ENCODE measurements around the gene ACAA2. TPM values are rescaled to one million over a fixed set of nuclear protein-coding genes. Genes with fewer than 3 reads are reported as not detected.
"Not testable (repeated sequence)": the region's sequence is repeated elsewhere in the genome, so short reads cannot be mapped to it uniquely, and the experiment has no call there.

The ACAA2 gene
- total RNA-seq, 1 experiment from 2014 or later: 112 TPM

DNA sequence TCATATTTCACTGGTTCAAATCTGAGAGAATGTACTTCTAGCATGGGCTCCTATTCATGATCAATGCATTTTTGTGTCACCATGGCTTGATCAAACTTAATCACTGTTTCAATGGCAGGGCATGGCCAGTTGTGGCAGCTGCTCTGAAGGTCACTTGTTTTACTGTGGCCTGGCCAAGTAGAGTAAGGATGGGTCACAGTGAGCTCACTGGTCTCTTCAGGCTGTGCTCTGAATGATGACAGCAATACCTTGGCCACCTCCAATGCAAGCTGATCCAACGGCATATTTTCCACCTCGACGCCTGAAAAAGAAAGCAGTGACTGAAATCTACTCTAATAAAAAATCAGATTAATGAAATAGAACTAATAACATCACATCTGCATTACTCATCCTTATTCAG, 29.7 kb downstream of the ACAA2 start:
- DNase-seq; H3K4me3 ChIP-seq (ENCODE audit: insufficient read depth, low read depth, low read length); H3K36me3 ChIP-seq (replicated peaks; ENCODE audit: control insufficient read depth, insufficient read depth, low read length); H3K27me3 ChIP-seq (ENCODE audit: control insufficient read depth, insufficient read depth, low read length): not testable (repeated sequence)

DNA sequence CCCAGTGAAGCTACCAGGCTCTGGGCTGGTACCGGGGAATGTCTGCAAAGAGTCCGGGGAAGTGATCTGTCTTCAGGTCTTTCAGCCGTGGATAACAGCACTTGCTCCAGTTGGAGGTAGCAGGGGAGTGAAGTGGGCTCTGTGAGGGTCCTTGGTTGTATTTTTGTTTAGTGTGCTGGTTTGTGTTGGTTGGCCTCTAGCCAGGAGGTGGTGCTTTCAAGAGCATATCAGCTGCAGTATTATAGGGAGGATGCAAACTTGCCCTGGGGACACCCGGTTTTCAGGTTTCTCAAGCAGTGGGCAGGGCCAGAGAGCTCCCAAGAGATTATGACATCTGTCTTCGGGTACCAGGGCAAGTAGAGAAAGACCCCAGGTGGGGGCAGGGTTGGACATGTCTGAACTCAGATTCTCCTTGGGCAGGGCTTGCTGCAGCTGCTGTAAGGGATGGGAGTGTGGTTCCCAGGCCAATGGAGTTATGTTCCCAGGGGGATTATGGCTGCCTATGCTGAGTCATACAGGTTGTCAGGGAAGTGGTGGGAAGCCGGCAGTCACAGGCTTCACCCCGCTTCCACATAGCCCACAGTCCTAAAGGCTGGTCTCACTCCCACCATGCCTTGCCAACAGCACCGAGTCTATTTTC, 34.4 kb downstream of the ACAA2 start:
- DNase-seq: no peak
- Histone ChIP-seq H3K4me3 (ENCODE audit: insufficient read depth, low read depth, low read length) (no peak overlapping the region), H3K27me3 (ENCODE audit: control insufficient read depth, insufficient read depth, low read length) (no peaks in the 10 kb centered on the region), H3K36me3 (replicated peaks; ENCODE audit: control insufficient read depth, insufficient read depth, low read length) (peaks cover 3% of the 10 kb centered on the region)

DNA sequence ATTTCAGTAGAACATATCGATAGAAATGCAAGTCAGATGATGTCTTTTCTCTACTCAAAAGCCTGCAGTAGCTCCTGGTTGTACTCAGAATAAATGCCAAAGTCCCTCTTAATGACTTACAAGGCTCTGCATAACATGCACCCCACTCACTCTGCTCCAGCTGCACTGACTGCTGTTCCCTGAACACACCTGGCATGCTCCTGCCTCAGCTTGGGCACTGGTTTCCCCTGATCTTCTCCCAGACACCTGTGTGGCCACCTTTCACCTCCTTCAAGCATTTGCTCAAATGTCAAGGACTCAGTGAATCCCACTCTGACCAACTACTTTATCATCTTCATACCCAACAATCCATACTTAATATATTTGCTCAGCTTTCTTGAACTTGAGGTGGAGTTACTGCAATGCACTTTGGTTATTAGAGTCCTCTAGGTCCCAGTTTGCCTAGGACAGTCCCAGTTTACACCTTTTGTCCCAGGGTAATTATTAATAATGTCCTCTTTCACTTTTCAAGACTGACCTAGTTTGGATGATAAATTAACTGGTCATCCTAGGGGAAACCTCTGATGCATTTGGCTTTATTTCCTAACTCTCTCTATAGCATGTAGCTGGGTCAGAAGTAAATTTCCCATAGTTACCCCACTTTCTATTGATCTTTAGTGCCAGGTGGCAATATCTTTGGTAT, 44.1 kb downstream of the ACAA2 start:
- Histone ChIP-seq H3K36me3 (replicated peaks; ENCODE audit: control insufficient read depth, insufficient read depth, low read length) (no peaks in the 10 kb centered on the region), H3K27me3 (ENCODE audit: control insufficient read depth, insufficient read depth, low read length) (no peaks in the 10 kb centered on the region; the same call in 1 of the 2 replicates), H3K4me3 (ENCODE audit: insufficient read depth, low read depth, low read length) (no peak overlapping the region)
- no peak for DNase-seq

DNA sequence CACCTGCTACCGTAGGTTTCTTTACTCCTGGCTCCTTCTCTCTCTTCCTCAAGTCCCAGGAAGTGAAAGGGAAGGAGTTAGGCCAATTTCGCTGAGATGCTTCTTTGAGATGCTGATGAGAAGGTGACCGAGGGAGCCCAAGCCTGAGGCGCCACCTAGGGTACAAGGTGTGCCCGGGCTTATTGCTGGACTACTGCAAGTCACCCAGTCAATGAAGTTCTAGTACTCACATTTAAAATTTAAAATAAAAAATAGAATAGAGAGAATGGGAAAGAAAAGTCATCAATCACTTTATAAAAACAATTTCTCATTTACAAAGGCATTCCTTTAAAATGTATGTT, 45.3 kb downstream of the ACAA2 start:
- Histone ChIP-seq H3K36me3 (replicated peaks; ENCODE audit: control insufficient read depth, insufficient read depth, low read length) (no peaks in the 10 kb centered on the region), H3K27me3 (ENCODE audit: control insufficient read depth, insufficient read depth, low read length) (no peaks in the 10 kb centered on the region; the same call in 1 of the 2 replicates), H3K4me3 (ENCODE audit: insufficient read depth, low read depth, low read length) (no peak overlapping the region)
- DNase-seq: peak; percentile 77

DNA sequence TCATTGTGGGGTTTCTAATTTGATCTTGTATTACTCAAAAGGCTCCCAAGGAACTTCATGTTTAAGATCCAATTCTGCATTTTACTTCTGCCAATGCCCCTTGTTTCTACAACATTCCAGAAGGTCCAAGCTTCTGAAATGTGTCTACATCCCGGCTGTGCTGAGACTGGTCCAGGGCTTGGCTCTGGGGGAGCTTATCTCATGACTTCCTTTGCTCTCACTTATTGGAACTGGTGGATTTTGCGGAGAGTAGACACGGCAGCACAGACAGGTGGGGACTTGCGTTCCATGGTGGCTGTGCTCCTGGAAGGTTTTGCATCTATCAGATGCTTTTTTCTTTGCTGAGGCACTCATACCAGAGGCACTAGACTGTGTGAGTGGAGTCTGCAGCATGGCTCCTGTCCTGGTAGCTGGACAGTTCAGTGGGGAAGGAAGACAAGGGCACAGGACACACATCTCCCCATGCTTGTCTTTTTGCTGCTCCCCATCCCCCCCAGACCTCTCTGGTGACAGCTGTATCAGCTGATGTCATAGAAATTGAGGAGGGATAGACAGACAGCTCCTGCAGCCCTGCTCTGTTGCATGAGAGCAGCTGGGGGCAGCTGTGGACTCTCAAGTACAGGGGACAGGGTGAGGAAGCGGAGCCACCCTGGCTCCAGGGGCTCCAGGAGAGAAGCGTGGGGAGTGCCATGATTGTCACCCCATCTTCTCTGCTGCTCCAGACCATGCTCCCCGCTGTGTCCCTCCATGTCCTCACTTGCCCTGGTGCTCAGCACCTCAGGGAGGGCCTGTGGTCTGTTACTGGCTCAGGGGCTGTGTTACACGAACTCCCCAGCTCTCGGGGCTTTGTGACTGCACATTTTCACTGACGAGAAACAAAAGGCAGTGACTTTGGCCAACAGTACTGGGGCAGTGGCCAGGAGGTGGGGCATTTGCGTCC, 46.0 kb downstream of the ACAA2 start:
- Histone ChIP-seq H3K27me3 (ENCODE audit: control insufficient read depth, insufficient read depth, low read length) (no peaks in the 10 kb centered on the region; the same call in 1 of the 2 replicates), H3K4me3 (ENCODE audit: insufficient read depth, low read depth, low read length) (no peak overlapping the region), H3K36me3 (replicated peaks; ENCODE audit: control insufficient read depth, insufficient read depth, low read length) (no peaks in the 10 kb centered on the region)
- no peak for DNase-seq

DNA sequence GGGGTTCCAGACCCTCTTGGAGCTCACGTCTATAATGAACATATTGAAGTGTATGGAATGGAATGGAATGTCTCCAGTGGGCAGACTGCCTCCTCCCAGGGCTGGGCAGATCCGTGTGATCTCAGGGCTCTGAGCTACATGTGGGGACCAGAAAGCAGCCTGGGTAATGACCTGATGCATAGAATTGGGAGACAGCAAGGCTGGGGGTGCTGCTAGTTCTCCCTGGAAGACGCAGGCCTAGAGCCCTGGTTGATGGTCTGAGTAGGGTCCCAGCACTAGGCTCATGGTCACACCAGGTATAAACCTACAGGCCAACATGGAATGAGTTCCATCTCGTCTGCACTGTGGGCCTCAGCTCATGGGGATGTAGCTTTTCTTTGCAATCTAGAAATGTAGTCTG, 46.7 kb downstream of the ACAA2 start:
- Histone ChIP-seq H3K4me3 (ENCODE audit: insufficient read depth, low read depth, low read length) (no peak overlapping the region), H3K27me3 (ENCODE audit: control insufficient read depth, insufficient read depth, low read length) (no peaks in the 10 kb centered on the region; the same call in 1 of the 2 replicates), H3K36me3 (replicated peaks; ENCODE audit: control insufficient read depth, insufficient read depth, low read length) (no peaks in the 10 kb centered on the region)
- DNase-seq: no peak

DNA sequence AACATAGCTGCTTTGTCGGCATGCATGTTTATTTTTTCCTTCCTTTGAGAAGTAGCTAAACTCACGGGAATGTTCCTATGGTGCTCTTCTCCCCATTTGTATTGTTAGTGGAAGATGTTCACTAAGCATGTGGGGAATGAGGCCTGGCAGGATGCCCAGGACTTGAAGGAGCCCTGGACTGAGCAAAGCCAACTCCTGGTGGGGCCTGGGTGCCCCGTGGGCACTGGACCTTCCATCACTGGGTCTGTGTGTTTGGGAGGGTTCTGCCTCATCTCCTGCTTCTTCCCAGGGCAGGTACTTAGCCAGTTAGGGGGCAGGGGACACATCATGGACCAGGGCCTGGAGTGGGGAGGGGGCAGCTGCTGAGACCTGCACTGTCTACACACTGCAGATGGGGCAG, 49.3 kb downstream of the ACAA2 start:
- Histone ChIP-seq H3K27me3 (ENCODE audit: control insufficient read depth, insufficient read depth, low read length) (no peaks in the 10 kb centered on the region; the same call in 1 of the 2 replicates), H3K4me3 (ENCODE audit: insufficient read depth, low read depth, low read length) (no peak overlapping the region), H3K36me3 (replicated peaks; ENCODE audit: control insufficient read depth, insufficient read depth, low read length) (no peaks in the 10 kb centered on the region)
- DNase-seq: no peak

DNA sequence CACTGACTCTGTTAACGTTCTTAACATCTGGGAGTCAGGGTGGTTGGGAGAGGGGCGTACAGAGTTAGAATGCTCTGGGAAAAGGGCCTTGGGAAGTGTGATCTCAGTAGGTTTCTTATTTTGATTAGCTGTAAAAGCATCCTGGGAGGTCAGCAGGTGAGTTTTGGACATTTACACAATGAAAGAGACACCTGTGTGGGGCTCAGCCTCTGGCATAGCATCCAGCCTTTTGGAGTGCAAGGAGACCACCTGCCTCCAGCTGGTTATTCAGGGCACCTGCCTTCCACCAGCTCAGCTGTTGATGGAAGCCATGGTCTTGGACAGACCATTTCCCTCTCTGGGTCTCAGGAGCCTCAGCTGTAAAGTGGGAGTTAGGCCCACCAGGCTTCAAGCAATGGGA, 49.7 kb downstream of the ACAA2 start:
- H3K36me3 ChIP-seq (replicated peaks; ENCODE audit: control insufficient read depth, insufficient read depth, low read length): no peaks in the 10 kb centered on the region
- no peak overlapping the region for H3K4me3 ChIP-seq (ENCODE audit: insufficient read depth, low read depth, low read length)
- H3K27me3 ChIP-seq (ENCODE audit: control insufficient read depth, insufficient read depth, low read length): no peaks in the 10 kb centered on the region; the same call in 1 of the 2 replicates
- no peak for DNase-seq

DNA sequence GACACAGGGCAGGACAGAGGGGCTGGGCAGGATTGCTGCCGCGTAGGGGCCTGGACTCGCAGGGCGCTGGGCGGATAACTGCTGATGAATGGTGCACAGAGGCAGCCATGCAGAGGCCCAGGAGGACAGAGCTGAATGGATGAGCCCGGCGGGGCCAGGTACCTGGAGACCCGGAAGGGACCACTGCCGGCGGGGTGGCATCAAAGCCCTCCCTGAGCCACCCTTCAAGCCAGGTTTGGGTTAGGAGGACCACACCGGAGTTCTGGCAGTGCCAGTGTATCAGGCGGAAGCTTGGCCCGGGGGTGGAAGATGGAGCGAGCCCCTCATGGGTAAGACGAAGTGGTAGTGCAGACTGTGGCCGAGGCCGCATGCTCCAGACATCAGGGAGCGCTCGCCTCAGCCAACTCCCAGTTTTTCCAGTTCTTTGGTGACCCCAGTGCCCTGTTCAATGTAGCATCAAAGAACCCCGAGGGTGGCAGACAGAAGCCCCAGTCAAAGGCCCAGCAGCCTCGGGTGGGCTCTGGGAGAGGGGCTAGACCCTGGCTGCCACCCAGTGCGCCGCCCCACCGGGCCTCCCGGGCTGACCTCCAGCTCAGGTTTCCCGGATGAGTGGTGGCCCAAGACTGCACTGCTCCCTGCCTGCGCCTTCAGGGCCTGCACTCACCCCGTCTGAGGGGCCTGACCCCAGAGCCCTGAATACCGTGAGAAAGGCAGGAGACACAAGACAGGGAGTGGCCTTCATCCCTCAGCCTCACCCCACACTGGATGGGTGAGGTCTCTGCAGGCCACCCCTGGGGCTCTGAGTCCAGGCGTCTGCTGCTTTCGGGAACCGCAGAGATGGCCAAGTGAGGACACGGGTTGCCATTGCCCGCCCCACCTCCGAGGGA, 50.9 kb downstream of the ACAA2 start:
- no peaks in the 10 kb centered on the region for H3K36me3 ChIP-seq (replicated peaks; ENCODE audit: control insufficient read depth, insufficient read depth, low read length)
- H3K27me3 ChIP-seq (ENCODE audit: control insufficient read depth, insufficient read depth, low read length): no peaks in the 10 kb centered on the region; the same call in 1 of the 2 replicates
- no peak overlapping the region for H3K4me3 ChIP-seq (ENCODE audit: insufficient read depth, low read depth, low read length)
- DNase-seq: peak; percentile 66

DNA sequence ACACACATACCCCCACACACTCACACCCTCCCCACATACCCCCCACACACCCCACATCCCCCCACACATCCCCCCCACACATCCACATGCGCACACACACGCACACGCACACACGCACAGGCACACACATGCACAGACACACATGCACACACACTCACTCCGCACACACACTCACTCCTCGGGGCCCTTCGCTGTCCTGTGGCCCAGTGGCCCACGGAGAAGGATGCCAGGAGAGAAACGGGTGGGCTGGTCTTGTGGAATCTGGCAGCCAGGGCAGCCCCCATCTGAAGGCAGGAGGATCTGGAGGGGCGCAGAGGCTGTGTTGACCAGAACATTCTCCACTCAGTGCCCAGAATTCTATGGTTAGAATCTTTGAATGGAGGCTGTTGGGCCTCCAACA, 51.6 kb downstream of the ACAA2 start:
- no peaks in the 10 kb centered on the region for H3K36me3 ChIP-seq (replicated peaks; ENCODE audit: control insufficient read depth, insufficient read depth, low read length)
- H3K27me3 ChIP-seq (ENCODE audit: control insufficient read depth, insufficient read depth, low read length): no peaks in the 10 kb centered on the region; the same call in 1 of the 2 replicates
- DNase-seq: no peak
- H3K4me3 ChIP-seq (ENCODE audit: insufficient read depth, low read depth, low read length): no peak overlapping the region

DNA sequence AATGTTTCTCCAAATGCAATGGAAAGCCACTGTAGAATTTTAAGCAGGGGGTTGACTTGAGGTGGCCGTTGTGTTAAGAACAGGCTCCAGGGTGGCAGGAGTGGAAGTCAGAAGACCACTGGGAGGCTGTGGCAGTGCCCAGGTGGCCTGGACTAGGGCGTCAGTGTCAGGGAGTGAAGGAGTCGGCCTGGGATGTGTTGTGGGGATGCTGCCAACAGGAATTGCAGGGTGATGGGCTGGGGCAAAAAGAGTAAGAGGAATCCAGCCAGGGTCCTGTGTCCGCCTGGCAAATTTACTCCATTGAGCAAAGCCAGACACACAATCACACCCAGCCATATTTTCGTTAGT, 55.1 kb downstream of the ACAA2 start:
- Histone ChIP-seq H3K4me3 (ENCODE audit: insufficient read depth, low read depth, low read length) (no peak overlapping the region), H3K27me3 (ENCODE audit: control insufficient read depth, insufficient read depth, low read length) (no peaks in the 10 kb centered on the region; the same call in 1 of the 2 replicates), H3K36me3 (replicated peaks; ENCODE audit: control insufficient read depth, insufficient read depth, low read length) (no peaks in the 10 kb centered on the region)
- DNase-seq: no peak

DNA sequence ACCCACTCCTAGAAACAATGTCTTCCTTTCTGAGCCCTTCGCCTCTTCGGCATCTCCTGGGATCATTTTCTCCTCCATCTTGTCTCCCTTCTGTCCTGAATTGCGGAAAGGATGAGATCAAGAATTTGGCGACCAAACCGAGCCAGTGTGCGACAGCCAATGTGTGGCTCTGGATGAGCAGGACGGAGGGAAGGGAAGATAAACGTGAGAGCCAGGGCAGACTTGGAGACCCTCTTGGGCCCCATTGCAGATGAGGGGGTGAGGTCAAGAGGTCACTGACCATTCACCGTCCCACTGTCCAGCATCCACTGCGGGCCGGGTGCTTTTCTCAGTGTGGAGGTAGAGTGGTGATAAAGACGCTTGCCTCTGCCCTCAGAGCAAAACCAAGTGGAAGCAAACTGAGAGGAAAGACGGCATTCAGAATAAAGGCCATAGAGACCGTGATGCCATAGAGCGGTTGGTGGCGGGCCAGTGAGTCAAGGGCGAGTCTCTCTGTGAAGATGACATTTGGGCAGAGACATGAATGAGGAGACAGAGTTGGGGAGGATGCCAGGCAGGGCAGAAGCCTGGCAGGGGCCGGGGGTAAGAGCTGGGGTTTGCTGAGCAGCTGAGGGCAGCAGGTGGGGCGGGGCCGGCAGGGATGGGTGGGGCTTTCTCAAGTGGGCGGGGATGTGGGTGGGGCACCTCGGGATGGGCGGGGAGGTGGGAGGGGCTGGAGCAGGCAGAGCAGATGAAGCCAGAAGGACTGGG, 55.6 kb downstream of the ACAA2 start:
- Histone ChIP-seq H3K36me3 (replicated peaks; ENCODE audit: control insufficient read depth, insufficient read depth, low read length) (no peaks in the 10 kb centered on the region), H3K4me3 (ENCODE audit: insufficient read depth, low read depth, low read length) (no peak overlapping the region), H3K27me3 (ENCODE audit: control insufficient read depth, insufficient read depth, low read length) (no peaks in the 10 kb centered on the region; the same call in 1 of the 2 replicates)
- peak; percentile 91 for DNase-seq

DNA sequence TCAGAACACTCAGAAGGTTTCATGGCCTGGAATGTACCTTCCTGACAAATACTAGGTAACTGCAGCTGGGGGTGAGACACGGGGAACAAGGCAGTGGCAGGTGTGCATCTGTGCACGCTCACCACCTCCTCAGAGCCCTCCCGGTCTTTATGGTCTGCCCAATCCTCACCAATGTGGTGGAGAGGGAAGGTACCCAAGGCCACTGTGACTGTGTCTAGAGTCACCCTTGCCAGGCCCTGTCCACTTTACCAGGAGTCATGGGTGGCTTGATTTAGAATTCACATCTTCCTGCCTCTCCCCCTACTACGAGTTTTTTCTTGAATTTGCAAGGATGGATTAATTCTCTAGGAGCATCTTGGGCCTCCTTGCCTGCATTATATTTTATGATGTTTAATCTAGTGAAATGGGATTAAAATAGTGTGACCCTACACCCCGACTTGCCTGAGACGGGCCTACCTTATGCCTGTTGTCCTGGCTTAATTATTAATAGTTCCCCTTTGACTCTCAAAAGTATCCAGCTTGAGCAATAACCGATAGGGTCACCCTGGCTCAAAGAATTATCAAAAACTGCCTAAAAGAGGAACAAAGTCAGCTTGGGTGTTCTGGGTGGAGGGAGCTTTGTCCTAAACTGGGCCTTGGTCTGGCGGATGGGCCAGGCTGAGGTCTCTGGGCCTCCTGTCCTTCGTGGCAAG, 56.5 kb downstream of the ACAA2 start:
- Histone ChIP-seq H3K27me3 (ENCODE audit: control insufficient read depth, insufficient read depth, low read length) (no peaks in the 10 kb centered on the region; the same call in 1 of the 2 replicates), H3K4me3 (ENCODE audit: insufficient read depth, low read depth, low read length) (no peak overlapping the region), H3K36me3 (replicated peaks; ENCODE audit: control insufficient read depth, insufficient read depth, low read length) (no peaks in the 10 kb centered on the region)
- DNase-seq: no peak

Data from H7 (cell line).